HL-60 (cell line): ENCODE measurements around the gene PTPRB.

Source experiments
- DNase-seq, 2 experiments: peaks; one replicate each; pipeline ENCODE4 v3.0.0-alpha.2; 2010 to 2020; ENCODE audit warnings: low read depth in 1 of 2, low spot score in 1 of 2
- H3K27ac ChIP-seq: fragments of 250-450 bp; sonication (Bioruptor Pico); replicated peaks from 2 replicates; pipeline ENCODE4 v1.5.1; 2020; ENCODE audit warnings: mild to moderate bottlenecking, moderate library complexity
- H3K27me3 ChIP-seq: fragments of 250-450 bp; sonication (Bioruptor Pico); 2 replicates; pipeline ENCODE4 v1.5.1; 2021; ENCODE audit warnings: mild to moderate bottlenecking, moderate library complexity; ENCODE audit not compliant: insufficient read depth, poor library complexity, severe bottlenecking
- H3K4me3 ChIP-seq: replicated peaks from 2 replicates; pipeline ENCODE4 v1.5.1; 2011; ENCODE audit warnings: mild to moderate bottlenecking, control low read depth, low read length; ENCODE audit not compliant: insufficient read depth
- GABPA ChIP-seq: IDR thresholded peaks from 2 replicates; pipeline ENCODE4 v1.6.1; 2012; ENCODE audit warnings: low read depth
- POLR2AphosphoS5 ChIP-seq: IDR thresholded peaks from 2 replicates; pipeline ENCODE4 v1.6.1; 2012; ENCODE audit warnings: low read depth
- SPI1 ChIP-seq: IDR thresholded peaks from 2 replicates; pipeline ENCODE4 v1.6.1; 2012; ENCODE audit warnings: low read depth, mild to moderate bottlenecking, borderline replicate concordance
- TF ChIP-seq, protein P1 (sequence below): IDR thresholded peaks from one replicate; pipeline ENCODE4 v1.5.1; 2011; ENCODE audit warnings: low read length, control low read depth, inconsistent platforms; ENCODE audit not compliant: insufficient read depth
- TF ChIP-seq, protein P2 (sequence below): IDR thresholded peaks from 2 replicates; pipeline ENCODE4 v1.6.1; 2012; ENCODE audit warnings: low read depth; ENCODE audit not compliant: insufficient replicate concordance

PTPRB gene

DNA sequence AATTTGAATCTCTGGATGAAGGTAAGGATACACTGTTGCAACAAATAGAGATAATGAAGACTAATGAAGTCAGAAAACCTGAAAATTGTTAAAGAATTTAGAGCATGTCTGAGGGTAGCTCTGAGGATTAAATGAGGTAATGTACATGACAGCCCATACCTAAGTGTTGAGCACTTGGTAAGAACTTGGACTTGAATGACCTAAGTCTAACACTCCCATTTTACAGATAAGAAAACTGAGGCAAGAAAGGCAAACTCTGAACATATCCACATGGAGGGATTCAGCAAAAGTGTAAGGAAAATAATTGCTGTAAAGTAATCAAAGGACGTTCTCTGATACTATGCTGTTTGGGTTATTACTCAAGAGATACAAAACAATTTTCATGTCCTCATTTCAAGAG, 29.0 kb downstream of the PTPRB start:
- no peak for DNase-seq

DNA sequence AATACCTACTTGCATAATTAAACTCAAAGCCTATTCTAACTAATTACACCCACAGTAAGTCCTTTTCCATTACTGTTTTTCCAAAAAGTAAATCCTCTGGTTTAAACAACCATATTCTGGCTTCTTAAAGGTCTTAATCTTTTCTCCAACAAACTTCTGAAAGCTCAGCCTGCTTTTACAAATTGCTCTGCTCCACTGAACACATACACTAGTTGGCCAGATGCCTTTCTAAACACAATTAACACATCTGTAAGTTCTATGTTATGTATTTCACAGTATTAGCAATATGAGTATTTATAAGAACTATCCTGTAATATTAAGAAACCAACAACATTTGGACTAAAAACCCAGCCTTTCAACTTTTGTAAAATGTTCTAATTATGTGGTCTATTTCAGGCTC, 30.1 kb downstream of the PTPRB start:
- H3K4me3 ChIP-seq: no peak overlapping the region
- TF ChIP-seq, protein P1, sequence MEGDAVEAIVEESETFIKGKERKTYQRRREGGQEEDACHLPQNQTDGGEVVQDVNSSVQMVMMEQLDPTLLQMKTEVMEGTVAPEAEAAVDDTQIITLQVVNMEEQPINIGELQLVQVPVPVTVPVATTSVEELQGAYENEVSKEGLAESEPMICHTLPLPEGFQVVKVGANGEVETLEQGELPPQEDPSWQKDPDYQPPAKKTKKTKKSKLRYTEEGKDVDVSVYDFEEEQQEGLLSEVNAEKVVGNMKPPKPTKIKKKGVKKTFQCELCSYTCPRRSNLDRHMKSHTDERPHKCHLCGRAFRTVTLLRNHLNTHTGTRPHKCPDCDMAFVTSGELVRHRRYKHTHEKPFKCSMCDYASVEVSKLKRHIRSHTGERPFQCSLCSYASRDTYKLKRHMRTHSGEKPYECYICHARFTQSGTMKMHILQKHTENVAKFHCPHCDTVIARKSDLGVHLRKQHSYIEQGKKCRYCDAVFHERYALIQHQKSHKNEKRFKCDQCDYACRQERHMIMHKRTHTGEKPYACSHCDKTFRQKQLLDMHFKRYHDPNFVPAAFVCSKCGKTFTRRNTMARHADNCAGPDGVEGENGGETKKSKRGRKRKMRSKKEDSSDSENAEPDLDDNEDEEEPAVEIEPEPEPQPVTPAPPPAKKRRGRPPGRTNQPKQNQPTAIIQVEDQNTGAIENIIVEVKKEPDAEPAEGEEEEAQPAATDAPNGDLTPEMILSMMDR: no peak
- TF ChIP-seq GABPA: no peak
- no peak for TF ChIP-seq SPI1
- no peak for TF ChIP-seq POLR2AphosphoS5
- H3K27ac ChIP-seq: no peak overlapping the region
- no peak for DNase-seq
- peaks cover 27% of the 10 kb centered on the region for H3K27me3 ChIP-seq

More for the DNA sequence above, 29.0 kb downstream of the PTPRB start:
- TF ChIP-seq, protein P2, sequence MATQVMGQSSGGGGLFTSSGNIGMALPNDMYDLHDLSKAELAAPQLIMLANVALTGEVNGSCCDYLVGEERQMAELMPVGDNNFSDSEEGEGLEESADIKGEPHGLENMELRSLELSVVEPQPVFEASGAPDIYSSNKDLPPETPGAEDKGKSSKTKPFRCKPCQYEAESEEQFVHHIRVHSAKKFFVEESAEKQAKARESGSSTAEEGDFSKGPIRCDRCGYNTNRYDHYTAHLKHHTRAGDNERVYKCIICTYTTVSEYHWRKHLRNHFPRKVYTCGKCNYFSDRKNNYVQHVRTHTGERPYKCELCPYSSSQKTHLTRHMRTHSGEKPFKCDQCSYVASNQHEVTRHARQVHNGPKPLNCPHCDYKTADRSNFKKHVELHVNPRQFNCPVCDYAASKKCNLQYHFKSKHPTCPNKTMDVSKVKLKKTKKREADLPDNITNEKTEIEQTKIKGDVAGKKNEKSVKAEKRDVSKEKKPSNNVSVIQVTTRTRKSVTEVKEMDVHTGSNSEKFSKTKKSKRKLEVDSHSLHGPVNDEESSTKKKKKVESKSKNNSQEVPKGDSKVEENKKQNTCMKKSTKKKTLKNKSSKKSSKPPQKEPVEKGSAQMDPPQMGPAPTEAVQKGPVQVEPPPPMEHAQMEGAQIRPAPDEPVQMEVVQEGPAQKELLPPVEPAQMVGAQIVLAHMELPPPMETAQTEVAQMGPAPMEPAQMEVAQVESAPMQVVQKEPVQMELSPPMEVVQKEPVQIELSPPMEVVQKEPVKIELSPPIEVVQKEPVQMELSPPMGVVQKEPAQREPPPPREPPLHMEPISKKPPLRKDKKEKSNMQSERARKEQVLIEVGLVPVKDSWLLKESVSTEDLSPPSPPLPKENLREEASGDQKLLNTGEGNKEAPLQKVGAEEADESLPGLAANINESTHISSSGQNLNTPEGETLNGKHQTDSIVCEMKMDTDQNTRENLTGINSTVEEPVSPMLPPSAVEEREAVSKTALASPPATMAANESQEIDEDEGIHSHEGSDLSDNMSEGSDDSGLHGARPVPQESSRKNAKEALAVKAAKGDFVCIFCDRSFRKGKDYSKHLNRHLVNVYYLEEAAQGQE: no peak
- TF ChIP-seq, protein P1: no peak
- TF ChIP-seq POLR2AphosphoS5: no peak
- TF ChIP-seq SPI1: no peak
- no peak for TF ChIP-seq GABPA
- Histone ChIP-seq H3K27me3 (peaks cover 27% of the 10 kb centered on the region), H3K4me3 (no peak overlapping the region), H3K27ac (no peak overlapping the region)

DNA sequence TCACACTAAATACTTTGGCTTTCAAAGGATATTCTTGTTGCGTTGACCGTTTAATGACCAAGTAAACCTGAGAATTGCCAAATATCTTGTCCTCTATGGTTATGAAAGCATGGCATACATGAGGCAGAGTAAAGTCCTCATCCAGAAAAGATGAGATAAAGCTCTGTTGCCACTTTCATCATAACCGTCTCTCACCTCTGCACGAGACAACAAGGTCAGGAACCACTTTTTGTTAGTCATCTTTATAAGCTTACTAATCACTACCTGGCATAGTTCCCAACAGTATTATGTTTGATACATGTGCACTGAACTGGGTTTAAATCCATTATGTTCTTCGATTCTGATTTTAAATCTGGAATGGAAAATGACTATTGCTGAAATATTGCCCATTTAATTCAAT, 31.3 kb downstream of the PTPRB start:
- DNase-seq: no peak
- no peak for TF ChIP-seq POLR2AphosphoS5
- Histone ChIP-seq H3K27me3 (peaks cover 21% of the 10 kb centered on the region), H3K4me3 (no peak overlapping the region), H3K27ac (no peak overlapping the region)

DNA sequence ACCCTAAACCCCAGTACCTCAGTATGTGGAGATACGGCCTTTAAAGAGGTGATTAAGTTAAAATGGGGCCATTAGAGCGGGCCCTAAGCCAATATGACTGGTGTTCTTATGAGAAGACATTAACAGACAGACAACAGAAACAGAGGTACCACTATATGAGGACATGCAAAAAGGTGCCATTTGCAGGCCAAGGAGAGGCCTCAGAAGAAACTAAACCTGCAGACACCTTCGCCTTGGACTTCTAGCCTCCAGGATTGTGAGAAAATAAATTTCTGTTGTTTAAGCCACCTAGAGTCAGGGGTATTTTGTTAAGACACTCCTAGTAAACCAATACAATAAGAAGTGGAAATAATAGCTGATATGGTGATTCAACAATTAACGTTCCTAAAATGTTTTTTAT, 32.6 kb downstream of the PTPRB start:
- DNase-seq: no peak
- Histone ChIP-seq H3K4me3 (no peak overlapping the region), H3K27me3 (peaks cover 14% of the 10 kb centered on the region), H3K27ac (no peak overlapping the region)
- TF ChIP-seq SPI1 (no peak), GABPA (no peak), POLR2AphosphoS5 (no peak)
- TF ChIP-seq, protein P1: no peak
- TF ChIP-seq, protein P2: no peak
